H1 (cell line): ENCODE data around the gene CACNA1C. TPM values are rescaled to one million over a fixed set of nuclear protein-coding genes. Genes with fewer than 3 reads are reported as not detected.

Experiments
- CTCF ChIA-PET: fragments of 300-600 bp; sonication (Branson Sonifier 250); formaldehyde crosslinking; loops from one replicate; lab custom pipeline; 2021; ENCODE audit not compliant: partially characterized antibody; lab: Charles Lee
- POLR2A ChIA-PET: fragments of 300-600 bp; sonication (Branson Sonifier 250); formaldehyde crosslinking; loops from one replicate; lab custom pipeline; 2021; ENCODE audit warnings: inconsistent platforms; ENCODE audit not compliant: partially characterized antibody; lab: Charles Lee
- DNase-seq, 2 experiments: peaks; one replicate each; pipeline versions ENCODE4 v3.0.0 to v3.0.0-alpha.2; 2010 to 2022; ENCODE audit warnings: low spot score in 2 of 2, low read depth in 1 of 2, mixed read lengths in 1 of 2
- FAIRE-seq: peaks from 2 replicates; lab custom pipeline; 2011; peaks lifted over from hg19 to GRCh38; lab: Jason Lieb, UNC
- H2AFZ ChIP-seq: 2 replicates; pipeline ENCODE4 v1.8.1; 2012; ENCODE audit warnings: low read length, inconsistent platforms
- H2AK5ac ChIP-seq: 2 replicates; pipeline ENCODE4 v1.6.1; 2013; ENCODE audit warnings: low read depth, low read length
- H2BK120ac ChIP-seq: replicated peaks from 2 replicates; pipeline ENCODE3; 2013; ENCODE audit warnings: low read depth, low read length, inconsistent platforms
- H2BK12ac ChIP-seq: 2 replicates; pipeline ENCODE4 v1.6.1; 2013; ENCODE audit warnings: low read depth, low read length
- H2BK15ac ChIP-seq: 2 replicates; pipeline ENCODE4 v1.6.1; 2013; ENCODE audit warnings: low read length
- H2BK20ac ChIP-seq: 2 replicates; pipeline ENCODE4 v1.6.1; 2013; ENCODE audit warnings: low read length
- H2BK5ac ChIP-seq: 2 replicates; pipeline ENCODE4 v1.6.1; 2013; ENCODE audit warnings: low read depth, low read length
- H3K14ac ChIP-seq: 2 replicates; pipeline ENCODE4 v1.6.1; 2013; ENCODE audit warnings: inconsistent platforms; ENCODE audit not compliant: insufficient read length
- H3K18ac ChIP-seq: 2 replicates; pipeline ENCODE4 v1.6.1; 2013; ENCODE audit warnings: low read length; ENCODE audit errors: extremely low read depth
- H3K23ac ChIP-seq: 2 replicates; pipeline ENCODE4 v1.6.1; 2013; ENCODE audit warnings: inconsistent platforms; ENCODE audit not compliant: insufficient read length
- H3K23me2 ChIP-seq: 2 replicates; pipeline ENCODE4 v1.6.1; 2013; ENCODE audit warnings: low read depth, low read length
- H3K27ac ChIP-seq: 2 replicates; pipeline ENCODE4 v1.6.1; 2011; ENCODE audit warnings: low read depth, low read length, inconsistent platforms
- H3K27me3 ChIP-seq, 4 experiments: replicated peaks in 1 of 4; 1 replicate in 1 of 4; 2 replicates in 3 of 4; pipeline versions ENCODE4 v1.6.1 to v1.8.1; 2011 to 2013; ENCODE audit warnings: low read length in 3 of 4, mild to moderate bottlenecking in 3 of 4, inconsistent platforms in 2 of 4, mixed read lengths in 2 of 4, moderate library complexity in 1 of 4; ENCODE audit not compliant: control insufficient read depth in 3 of 4, insufficient read depth in 3 of 4; ENCODE audit errors: extremely low read depth in 1 of 4
- H3K36me3 ChIP-seq, 4 experiments: 2 replicates each; pipeline versions ENCODE4 v1.6.1 to v1.8.1; 2011 to 2013; ENCODE audit warnings: mild to moderate bottlenecking in 4 of 4, low read length in 3 of 4, moderate library complexity in 2 of 4, control low read depth in 1 of 4, inconsistent platforms in 1 of 4; ENCODE audit not compliant: insufficient read depth in 4 of 4, control insufficient read depth in 2 of 4
- H3K4ac ChIP-seq: replicated peaks from 2 replicates; pipeline ENCODE3; 2013; ENCODE audit warnings: low read length, low read depth, mixed read lengths, inconsistent platforms; ENCODE audit not compliant: insufficient read length
- H3K4me1 ChIP-seq, 4 experiments: replicated peaks in 1 of 4; 1 replicate in 1 of 4; 2 replicates in 3 of 4; pipeline versions ENCODE4 v1.6.1 to v1.8.1; 2011 to 2013; ENCODE audit warnings: low read length in 3 of 4, inconsistent platforms in 2 of 4, mixed read lengths in 1 of 4; ENCODE audit not compliant: insufficient read depth in 4 of 4, control insufficient read depth in 3 of 4
- H3K4me2 ChIP-seq, 2 experiments: 2 replicates each; pipeline versions ENCODE4 v1.6.1 to v1.8.1; 2011 to 2013; ENCODE audit warnings: low read depth in 2 of 2, low read length in 2 of 2, control low read depth in 1 of 2, inconsistent platforms in 1 of 2, mild to moderate bottlenecking in 1 of 2; ENCODE audit not compliant: insufficient read depth in 1 of 2
- H3K4me3 ChIP-seq, 4 experiments: fragments of 200-600, 300-600 bp in 1 of 4; sonication (generic), shearing (Covaris generic), sonication (Bioruptor Twin) in 1 of 4; 2 replicates each; pipeline versions ENCODE4 v1.5.1 to v1.8.1; 2011 to 2016; ENCODE audit warnings: low read length in 4 of 4, low read depth in 3 of 4, control low read depth in 2 of 4, inconsistent platforms in 2 of 4, mild to moderate bottlenecking in 2 of 4, mixed read lengths in 1 of 4, moderate library complexity in 1 of 4; ENCODE audit not compliant: insufficient read depth in 2 of 4; ENCODE audit errors: extremely low read depth in 1 of 4
- H3K56ac ChIP-seq: replicated peaks from 2 replicates; pipeline ENCODE3; 2013; ENCODE audit warnings: low read depth, mild to moderate bottlenecking, mixed read lengths, low read length, inconsistent platforms; ENCODE audit not compliant: insufficient read length
- H3K79me1 ChIP-seq: 2 replicates; pipeline ENCODE4 v1.6.1; 2013; ENCODE audit warnings: low read depth, low read length, control low read depth
- H3K79me2 ChIP-seq, 2 experiments: 2 replicates each; pipeline versions ENCODE4 v1.6.1 to v1.8.1; 2012 to 2013; ENCODE audit warnings: low read length in 2 of 2, mild to moderate bottlenecking in 2 of 2, inconsistent platforms in 1 of 2; ENCODE audit not compliant: insufficient read depth in 2 of 2, control insufficient read depth in 1 of 2
- H3K9ac ChIP-seq, 4 experiments: replicated peaks in 1 of 4; 1 replicate in 1 of 4; 2 replicates in 3 of 4; pipeline versions ENCODE4 v1.6.1 to v1.8.1; 2011 to 2013; ENCODE audit warnings: low read depth in 3 of 4, low read length in 3 of 4, control low read depth in 2 of 4, mild to moderate bottlenecking in 2 of 4, moderate library complexity in 2 of 4, inconsistent platforms in 1 of 4; ENCODE audit errors: extremely low read depth in 1 of 4
- H3K9me3 ChIP-seq, 2 experiments: 2 replicates each; pipeline versions ENCODE4 v1.6.1 to v1.8.1; 2012 to 2013; ENCODE audit warnings: mild to moderate bottlenecking in 2 of 2, moderate library complexity in 2 of 2, control low read depth in 1 of 2, inconsistent platforms in 1 of 2, low read depth in 1 of 2, low read length in 1 of 2, mixed read lengths in 1 of 2; ENCODE audit not compliant: insufficient read depth in 2 of 2
- H4K20me1 ChIP-seq, 2 experiments: replicated peaks in 1 of 2; 2 replicates each; pipeline versions ENCODE3 to v1.8.1; 2011 to 2013; ENCODE audit warnings: inconsistent platforms in 2 of 2, low read length in 2 of 2, mild to moderate bottlenecking in 1 of 2; ENCODE audit not compliant: insufficient read depth in 2 of 2, control insufficient read depth in 1 of 2
- H4K5ac ChIP-seq: 2 replicates; pipeline ENCODE4 v1.6.1; 2013; ENCODE audit warnings: low read length, low read depth, mixed read lengths, inconsistent platforms; ENCODE audit not compliant: insufficient read length
- H4K8ac ChIP-seq: 2 replicates; pipeline ENCODE4 v1.8.0; 2013; ENCODE audit warnings: mild to moderate bottlenecking, moderate library complexity, low read length, inconsistent platforms; ENCODE audit not compliant: insufficient read depth; ENCODE audit errors: extremely low read depth
- H4K91ac ChIP-seq: replicated peaks from 2 replicates; pipeline ENCODE3; 2013; ENCODE audit warnings: low read length, mixed read lengths, inconsistent platforms; ENCODE audit not compliant: insufficient read length
- CBX8 ChIP-seq: fragments of 300-800, 300-1000 bp; sonication (generic); IDR thresholded peaks from 2 replicates; pipeline ENCODE4 v1.7.1; 2016; ENCODE audit warnings: low read depth, low read length, borderline replicate concordance
- E2F6 ChIP-seq: IDR thresholded peaks from 2 replicates; pipeline ENCODE4 v1.6.1; 2012; ENCODE audit warnings: inconsistent platforms
- HDAC6 ChIP-seq: IDR thresholded peaks from one replicate; pipeline ENCODE4 v1.7.1; 2012; ENCODE audit warnings: low read depth, mild to moderate bottlenecking, inconsistent platforms, low read length, moderate library complexity
- NRF1 ChIP-seq: IDR thresholded peaks from 2 replicates; pipeline ENCODE4 v1.6.1; 2011; ENCODE audit warnings: mild to moderate bottlenecking, low read depth, low read length, improper control_type of control experiment
- PHF8 ChIP-seq: fragments of 200-600 bp; sonication (generic); conservative IDR thresholded peaks from 2 replicates; pipeline ENCODE4 v1.7.1; 2012; ENCODE audit warnings: low read depth, mild to moderate bottlenecking, inconsistent platforms, low read length, moderate library complexity
- SIRT6 ChIP-seq: IDR thresholded peaks from one replicate; pipeline ENCODE4 v1.7.1; 2012; ENCODE audit warnings: low read length, inconsistent platforms
- WGBS, 2 experiments: shearing (Covaris generic) in 1 of 2; methylation state at CpG; one replicate each; pipeline versions ENCODE4 v1.1.6 to v1.1.7; 2013 to 2015; ENCODE audit warnings: low lambda C conversion rate in 2 of 2, mixed read lengths in 2 of 2, inconsistent platforms in 1 of 2, low coverage in 1 of 2, missing lambda C conversion rate in 1 of 2; ENCODE audit not compliant: insufficient replicate concordance in 2 of 2, insufficient coverage in 1 of 2, insufficient read length in 1 of 2; ENCODE audit errors: extremely low coverage in 1 of 2, missing lambda C conversion rate in 1 of 2; 5-methylcytosine and 5-hydroxymethylcytosine counted together
- polyA plus RNA-seq, 7 experiments: library from polyadenylated mRNA; depleted of rRNA in 3 of 7; stranded (reverse) in 5 of 7; unstranded in 2 of 7; fragments of >200 nt in 5 of 7; fragments of 200-250 nt in 2 of 7; gene quantifications; 1 replicate in 5 of 7; 2 replicates in 1 of 7; 4 replicates in 1 of 7; pipeline versions ENCODE4 v1.2.1 to v1.2.3, GENCODE V29; 2011 to 2013; ENCODE audit warnings: missing spikeins in 2 of 7, mixed read lengths in 2 of 7
- total RNA-seq: library from RNA; stranded (reverse); fragmentation: NEBNext Ultra II Directional; extraction: Animal tissue kit (Norgen Biotek cat#: 25700); gene quantifications from 2 replicates; pipeline ENCODE4 v1.2.1, GENCODE V29; 2021

CACNA1C gene
- total and polyA plus RNA-seq, 2 of the 8 experiments (the other 6 are each of a cell fraction or from before 2014, with no cell fraction given), result 1.3 TPM

DNA sequence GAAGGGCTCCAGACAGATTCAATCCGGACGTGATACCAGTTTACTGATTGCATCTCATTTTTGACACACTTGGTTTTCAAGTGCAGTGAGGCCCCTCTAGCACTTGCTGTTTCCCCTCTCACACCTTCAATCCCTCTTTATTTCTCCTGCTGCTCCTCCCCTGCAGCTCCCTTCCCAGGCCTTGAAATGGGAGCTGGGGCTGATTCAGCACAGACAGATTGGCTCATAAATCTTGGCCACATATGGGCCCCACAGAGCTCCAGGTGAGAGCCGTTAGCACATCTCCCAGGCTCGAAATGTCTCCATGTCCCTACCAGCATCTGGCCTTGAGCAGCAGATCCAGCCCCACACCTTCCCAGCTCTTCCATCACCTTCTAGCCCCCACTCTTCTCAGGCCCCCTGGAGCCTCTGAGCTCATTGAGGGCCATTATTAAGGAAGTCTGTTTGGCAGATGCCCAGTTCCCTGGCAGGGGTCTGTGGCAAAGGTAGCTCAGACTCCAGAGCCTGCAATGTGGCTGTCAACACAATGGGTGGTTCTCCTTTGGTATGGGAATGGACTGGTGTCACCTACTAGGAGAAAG, 521.7 kb downstream of the CACNA1C start:
- no peak for FAIRE-seq

More for the DNA sequence above, 521.7 kb downstream of the CACNA1C start:
- no peak overlapping the region for H2AK5ac ChIP-seq
- H3K27me3 ChIP-seq, result no peaks in the 10 kb centered on the region; a peak in 1 of 7 replicates
- no peaks in the 10 kb centered on the region; the same call in 1 of the 2 replicates for H3K23me2 ChIP-seq
- H2AFZ ChIP-seq, result no peak overlapping the region
- H2BK20ac ChIP-seq, result no peak overlapping the region
- ChIA-PET CTCF (interaction anchor here (0.9 to 2.9 kb wide), 3 partner anchors 8 to 50 kb away, joined by 4 to 9 read pairs (median 5); no protein-coding TSS in a partner anchor), POLR2A (interaction anchor here (1.0 kb wide), 1 partner anchor 8 kb away, joined by 3 read pairs; no protein-coding TSS in a partner anchor)
- no peak overlapping the region for H4K8ac ChIP-seq
- H3K23ac ChIP-seq, result no peak overlapping the region
- H3K9me3 ChIP-seq, result no peaks in the 10 kb centered on the region
- no peak overlapping the region for H3K9ac ChIP-seq
- no peak overlapping the region for H2BK120ac ChIP-seq
- no peak overlapping the region for H3K4me3 ChIP-seq
- no peak overlapping the region for H3K18ac ChIP-seq
- H3K4me2 ChIP-seq, result no peak overlapping the region
- no peaks in the 10 kb centered on the region for H3K79me2 ChIP-seq
- WGBS, 2 experiments, result 93% methylated on average over 4 of the region's 4 CpGs; no CpG with 5 or more reads in 1 of the 2 experiments
- no peak overlapping the region for H3K4ac ChIP-seq
- H3K79me1 ChIP-seq, result no peaks in the 10 kb centered on the region
- no peak overlapping the region for H3K27ac ChIP-seq
- H3K14ac ChIP-seq, result no peak overlapping the region
- no peak overlapping the region for H4K91ac ChIP-seq
- H4K20me1 ChIP-seq, result no peaks in the 10 kb centered on the region
- no peak overlapping the region for H3K56ac ChIP-seq
- no peak overlapping the region for H4K5ac ChIP-seq
- no peak overlapping the region for H2BK15ac ChIP-seq
- H3K4me1 ChIP-seq, result no peaks in the 10 kb centered on the region
- DNase-seq, result no peak
- no peak overlapping the region for H2BK5ac ChIP-seq
- TF ChIP-seq CBX8 (no peak), HDAC6 (no peak), NRF1 (no peak), SIRT6 (no peak), E2F6 (no peak), PHF8 (no peak)
- H2BK12ac ChIP-seq, result no peak overlapping the region
- no peaks in the 10 kb centered on the region for H3K36me3 ChIP-seq
